Measurements from ENCODE around the gene LCN10. TPM values are rescaled to one million over a fixed set of nuclear protein-coding genes. Genes with fewer than 3 reads are reported as not detected.

The LCN10 gene
- total and polyA plus RNA-seq, 5 donors from 2014 or later, result 0.30 to 3.9 (median 2.6) TPM

DNA sequence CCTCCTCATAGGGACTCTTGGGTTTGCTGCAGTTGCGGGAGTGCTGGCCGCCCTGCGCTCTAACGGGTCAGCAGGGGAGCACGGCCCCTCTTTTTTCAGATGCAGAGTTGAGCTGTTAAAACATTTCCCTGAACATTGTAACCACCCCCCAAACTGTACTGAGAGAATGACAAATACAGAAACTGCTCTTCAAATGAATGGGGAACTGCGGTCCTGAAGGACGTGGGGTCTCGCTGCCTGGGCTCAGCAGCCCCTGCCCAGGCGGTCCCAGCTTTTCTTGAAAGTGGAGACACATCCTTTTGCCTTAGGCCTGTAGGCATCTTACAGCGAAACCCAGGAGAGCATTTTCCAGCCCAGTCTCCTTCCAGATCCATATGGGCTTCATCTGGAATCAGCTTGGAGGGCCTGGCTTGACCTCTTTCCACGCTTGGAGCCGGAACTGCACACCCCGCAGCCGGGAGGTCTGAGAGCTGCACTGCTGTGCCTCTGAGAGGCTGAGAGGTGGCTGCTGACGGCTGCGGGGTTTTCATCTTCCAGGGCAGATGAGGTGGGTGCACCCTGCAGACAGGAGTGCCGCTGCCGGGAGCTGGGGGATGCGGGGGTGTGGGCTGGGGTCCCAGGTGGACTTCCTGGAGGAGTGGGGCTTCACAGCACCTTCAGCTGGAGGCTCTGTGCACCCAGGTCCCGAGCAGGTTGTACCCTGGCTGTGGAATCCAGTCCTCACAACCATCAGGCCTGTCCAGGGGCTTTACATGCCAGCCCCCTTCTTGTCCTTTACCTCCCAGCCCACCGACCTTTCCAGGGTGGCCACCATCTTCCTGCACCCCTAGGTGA lies 54.2 kb downstream of the LCN10 start:
- no peak for ATAC-seq (ENCODE audit: low read depth in 2 of 2)
- H3K27me3 Mint-ChIP-seq, result no peaks in the 10 kb centered on the region
- H3K4me1 ChIP-seq (ENCODE audit: control insufficient read depth, insufficient read depth, low read length, poor library complexity, severe bottlenecking), result peaks cover 15% of the 10 kb centered on the region
- H3K27me3 ChIP-seq (ENCODE audit: control insufficient read depth, insufficient read depth, low read length), result no peaks in the 10 kb centered on the region
- H3K36me3 ChIP-seq (ENCODE audit: control insufficient read depth, insufficient read depth, low read length), result no peaks in the 10 kb centered on the region
- peak overlapping the region; percentile 64 to 78 (median 70) for H3K4me3 Mint-ChIP-seq
- H3K4me1 Mint-ChIP-seq, result peaks cover 0 to 6% (median 0%) of the 10 kb centered on the region in 4 donors
- H3K27ac ChIP-seq (ENCODE audit: insufficient read depth, low read length, poor library complexity, severe bottlenecking), result no peak overlapping the region
- no peaks in the 10 kb centered on the region for H3K36me3 Mint-ChIP-seq
- H3K27ac Mint-ChIP-seq, result peak overlapping the region in 1 of 3 donors; percentile 77
- no peak for DNase-seq
- H3K9me3 Mint-ChIP-seq, result peaks cover 0 to 2% (median 0%) of the 10 kb centered on the region in 7 donors
- no peak overlapping the region for H3K4me3 ChIP-seq (ENCODE audit: low read depth, low read length)
- no peaks in the 10 kb centered on the region for H3K9me3 ChIP-seq (ENCODE audit: control insufficient read depth in 2 of 2, low read length in 2 of 2)

Other genes with a start within 250 kb of the LCN10 start
- 52.3 TPM for gene NOTCH1, start 196.9 kb downstream of the LCN10 start, total RNA-seq
- gene NOTCH1, start 196.9 kb downstream of the LCN10 start, polyA plus RNA-seq, result 1 to 10 TPM; 1.2 to 1.7 (median 1.5) TPM
- gene EGFL7, start 80.0 kb downstream of the LCN10 start, total RNA-seq, result 1.7 TPM
- gene EGFL7, start 80.0 kb downstream of the LCN10 start, polyA plus RNA-seq, result not detected
- gene AGPAT2, start 55.5 kb downstream of the LCN10 start, total RNA-seq, result 11.0 TPM
- gene AGPAT2, start 55.5 kb downstream of the LCN10 start, polyA plus RNA-seq, result 10 to 100 TPM; 12.0 to 22.1 (median 21.1) TPM
- gene DIPK1B, start 30.4 kb downstream of the LCN10 start, total RNA-seq, result 1.3 TPM
- under 1 TPM in 1 of 4 donors, not detected in 3; 0.16 TPM for gene DIPK1B, start 30.4 kb downstream of the LCN10 start, polyA plus RNA-seq
- gene LCN6, start 5.6 kb upstream of the LCN10 start, total RNA-seq, result not detected
- not detected for gene LCN6, start 5.6 kb upstream of the LCN10 start, polyA plus RNA-seq
- not detected for gene LCN8, start 15.3 kb upstream of the LCN10 start, total RNA-seq
- not detected for gene LCN8, start 15.3 kb upstream of the LCN10 start, polyA plus RNA-seq
- not detected for gene LCN15, start 21.6 kb upstream of the LCN10 start, total RNA-seq
- gene LCN15, start 21.6 kb upstream of the LCN10 start, polyA plus RNA-seq, result not detected
- 20.7 TPM for gene TMEM141, start 48.4 kb upstream of the LCN10 start, total RNA-seq
- gene TMEM141, start 48.4 kb upstream of the LCN10 start, polyA plus RNA-seq, result 10 to 100 TPM; 28.2 to 39.3 (median 35.5) TPM
- gene CCDC183, start 53.4 kb upstream of the LCN10 start, total RNA-seq, result 2.3 TPM
- gene CCDC183, start 53.4 kb upstream of the LCN10 start, polyA plus RNA-seq, result under 1 TPM in 3 of 4 donors, not detected in 1; 0.16 to 0.72 (median 0.58) TPM
- 63.6 TPM for gene RABL6, start 65.0 kb upstream of the LCN10 start, total RNA-seq
- gene RABL6, start 65.0 kb upstream of the LCN10 start, polyA plus RNA-seq, result 10 to 100 TPM in 2 of 4 donors, 1 to 10 TPM in 2; 9.4 to 13.9 (median 10.6) TPM
- gene AJM1, start 99.5 kb upstream of the LCN10 start, total RNA-seq, result 4.3 TPM
- gene AJM1, start 99.5 kb upstream of the LCN10 start, polyA plus RNA-seq, result under 1 TPM in 2 of 4 donors, not detected in 2; 0.10 to 0.11 TPM
- 33.7 TPM for gene PHPT1, start 106.5 kb upstream of the LCN10 start, total RNA-seq
- 10 to 100 TPM; 65.4 to 95.8 (median 80.3) TPM for gene PHPT1, start 106.5 kb upstream of the LCN10 start, polyA plus RNA-seq
- 2.7 TPM for gene MAMDC4, start 109.4 kb upstream of the LCN10 start, total RNA-seq
- gene MAMDC4, start 109.4 kb upstream of the LCN10 start, polyA plus RNA-seq, result under 1 TPM in 1 of 4 donors, not detected in 3; 0.30 TPM
- gene EDF1, start 123.4 kb upstream of the LCN10 start, total RNA-seq, result 219 TPM
- 100 to 1,000 TPM; 297 to 398 (median 339) TPM for gene EDF1, start 123.4 kb upstream of the LCN10 start, polyA plus RNA-seq
- gene TRAF2, start 143.6 kb upstream of the LCN10 start, total RNA-seq, result 28.6 TPM
- 10 to 100 TPM; 11.0 to 23.0 (median 15.6) TPM for gene TRAF2, start 143.6 kb upstream of the LCN10 start, polyA plus RNA-seq
- gene FBXW5, start 201.8 kb upstream of the LCN10 start, total RNA-seq, result 96.9 TPM
- 100 to 1,000 TPM in 3 of 4 donors, 10 to 100 TPM in 1; 91.6 to 134 (median 121) TPM for gene FBXW5, start 201.8 kb upstream of the LCN10 start, polyA plus RNA-seq
- 1.1 TPM for gene C8G, start 202.3 kb upstream of the LCN10 start, total RNA-seq
- under 1 TPM in 1 of 4 donors, not detected in 3; 0.96 TPM for gene C8G, start 202.3 kb upstream of the LCN10 start, polyA plus RNA-seq
- 1.4 TPM for gene LCN12, start 209.3 kb upstream of the LCN10 start, total RNA-seq
- gene LCN12, start 209.3 kb upstream of the LCN10 start, polyA plus RNA-seq, result not detected
- 15.4 TPM for gene PTGDS, start 234.6 kb upstream of the LCN10 start, total RNA-seq
- under 1 TPM in 1 of 4 donors, not detected in 3; 0.47 TPM for gene PTGDS, start 234.6 kb upstream of the LCN10 start, polyA plus RNA-seq
- gene LCNL1, start 240.1 kb upstream of the LCN10 start, total RNA-seq, result not detected
- not detected for gene LCNL1, start 240.1 kb upstream of the LCN10 start, polyA plus RNA-seq
- 83.3 TPM for gene PAXX, start 249.5 kb upstream of the LCN10 start, total RNA-seq
- gene PAXX, start 249.5 kb upstream of the LCN10 start, polyA plus RNA-seq, result 10 to 100 TPM; 46.7 to 67.5 (median 66.0) TPM